IMR-90 (cell line): ENCODE measurements around the gene BCAS3. TPM values are rescaled to one million over a fixed set of nuclear protein-coding genes. Genes with fewer than 3 reads are reported as not detected.

Experiments used
- ATAC-seq: fragments of 200-7000 bp; cut with Tn5 transposase; 2 replicates; pipeline ENCODE4 v1.9.1; 2020; ENCODE audit warnings: low read depth, mild to moderate bottlenecking, moderate library complexity
- BruUV-seq: library from RNA; stranded (reverse); fragments of 400-500 nt; replicated peaks from 2 replicates; lab custom pipeline; 2021; lab: Mats Ljungman, UMichigan
- CTCF ChIA-PET: fragments of 300-600 bp; formaldehyde crosslinking; extraction: SDS; loops from one replicate; lab custom pipeline; 2021; ENCODE audit warnings: antibody characterized with exemption; lab: Yijun Ruan, JAX
- POLR2A ChIA-PET: fragments of 300-600 bp; sonication (Branson Sonifier 250); formaldehyde crosslinking; loops from one replicate; lab custom pipeline; 2022; ENCODE audit warnings: antibody characterized with exemption; ENCODE audit not compliant: unreplicated experiment; lab: Charles Lee
- DNase-seq: peaks from one replicate; pipeline ENCODE4 v3.0.0; 2013
- H2AFZ ChIP-seq: replicated peaks from 2 replicates; pipeline ENCODE3; 2013; ENCODE audit warnings: low read length, mild to moderate bottlenecking; ENCODE audit not compliant: poor library complexity
- H2AK5ac ChIP-seq: 2 replicates; pipeline ENCODE4 v1.6.1; 2013; ENCODE audit warnings: low read depth, low read length, inconsistent platforms
- H2AK9ac ChIP-seq: replicated peaks from 2 replicates; pipeline ENCODE3; 2013; ENCODE audit warnings: mild to moderate bottlenecking, low read depth, low read length, moderate library complexity; ENCODE audit not compliant: poor library complexity
- H2BK120ac ChIP-seq: 2 replicates; pipeline ENCODE4 v1.6.1; 2013; ENCODE audit warnings: low read depth, low read length, inconsistent platforms
- H2BK15ac ChIP-seq: 3 replicates; pipeline ENCODE4 v1.6.1; 2013; ENCODE audit warnings: low read depth, low read length, inconsistent platforms
- H2BK20ac ChIP-seq: 2 replicates; pipeline ENCODE4 v1.6.1; 2013; ENCODE audit warnings: low read depth, mild to moderate bottlenecking, inconsistent platforms, low read length, moderate library complexity
- H2BK5ac ChIP-seq: 2 replicates; pipeline ENCODE4 v1.6.1; 2013; ENCODE audit warnings: mild to moderate bottlenecking, low read depth, low read length, inconsistent platforms; ENCODE audit not compliant: poor library complexity, severe bottlenecking
- H3K14ac ChIP-seq: replicated peaks from 2 replicates; pipeline ENCODE4 v1.6.1; 2013; ENCODE audit warnings: low read depth, low read length, inconsistent platforms
- H3K18ac ChIP-seq: 2 replicates; pipeline ENCODE4 v1.6.1; 2013; ENCODE audit warnings: low read depth, low read length, control low read depth
- H3K23ac ChIP-seq: 2 replicates; pipeline ENCODE4 v1.6.1; 2013; ENCODE audit warnings: low read depth, low read length, inconsistent platforms
- H3K27ac ChIP-seq: 2 replicates; pipeline ENCODE4 v1.5.1; 2013; ENCODE audit warnings: mild to moderate bottlenecking, control low read depth, low read length; ENCODE audit not compliant: insufficient read depth
- H3K27me3 ChIP-seq: 2 replicates; pipeline ENCODE4 v1.6.1; 2013; ENCODE audit warnings: low read length; ENCODE audit not compliant: control insufficient read depth, insufficient read depth
- H3K36me3 ChIP-seq: 2 replicates; pipeline ENCODE4 v1.6.1; 2013; ENCODE audit warnings: low read length, mixed read lengths; ENCODE audit not compliant: control insufficient read depth, insufficient read depth
- H3K4ac ChIP-seq: 2 replicates; pipeline ENCODE4 v1.6.1; 2013; ENCODE audit warnings: low read depth, low read length, inconsistent platforms
- H3K4me1 ChIP-seq: 2 replicates; pipeline ENCODE4 v1.6.1; 2013; ENCODE audit warnings: low read length, mixed read lengths; ENCODE audit not compliant: control insufficient read depth, insufficient read depth
- H3K4me2 ChIP-seq: 2 replicates; pipeline ENCODE4 v1.6.1; 2013; ENCODE audit warnings: low read depth, mild to moderate bottlenecking, control low read depth, low read length, moderate library complexity
- H3K4me3 ChIP-seq: 2 replicates; pipeline ENCODE4 v1.5.1; 2013; ENCODE audit warnings: low read depth, mild to moderate bottlenecking, control low read depth, low read length, moderate library complexity; ENCODE audit not compliant: insufficient read depth
- H3K56ac ChIP-seq: 2 replicates; pipeline ENCODE4 v1.6.1; 2013; ENCODE audit warnings: low read length, inconsistent platforms; ENCODE audit not compliant: insufficient read depth; ENCODE audit errors: extremely low read depth
- H3K79me1 ChIP-seq, 2 experiments: 2 replicates each; pipeline ENCODE4 v1.6.1; 2013; ENCODE audit warnings: low read length in 2 of 2, inconsistent platforms in 1 of 2, low read depth in 1 of 2
- H3K9ac ChIP-seq: 2 replicates; pipeline ENCODE4 v1.6.1; 2013; ENCODE audit warnings: low read depth, low read length, control low read depth
- H3K9me1 ChIP-seq: 2 replicates; pipeline ENCODE4 v1.6.1; 2013; ENCODE audit warnings: low read length, inconsistent platforms; ENCODE audit not compliant: insufficient read depth
- H3K9me3 ChIP-seq: 2 replicates; pipeline ENCODE4 v1.6.1; 2013; ENCODE audit warnings: low read length; ENCODE audit not compliant: control insufficient read depth, insufficient read depth
- H4K20me1 ChIP-seq: 2 replicates; pipeline ENCODE4 v1.6.1; 2013; ENCODE audit warnings: low read length, inconsistent platforms; ENCODE audit not compliant: insufficient read depth
- H4K5ac ChIP-seq: 2 replicates; pipeline ENCODE4 v1.6.1; 2013; ENCODE audit warnings: mild to moderate bottlenecking, low read depth, low read length, control low read depth
- H4K8ac ChIP-seq, 2 experiments: 2 replicates each; pipeline ENCODE4 v1.6.1; 2013; ENCODE audit warnings: low read depth in 2 of 2, low read length in 2 of 2, control low read depth in 1 of 2, inconsistent platforms in 1 of 2
- H4K91ac ChIP-seq: 2 replicates; pipeline ENCODE4 v1.6.1; 2013; ENCODE audit warnings: low read depth, low read length, inconsistent platforms; ENCODE audit not compliant: insufficient read depth
- BHLHE40 ChIP-seq: fragments of 150-350 bp; IDR thresholded peaks from 2 replicates; pipeline ENCODE4 v1.6.1; 2016; ENCODE audit warnings: mild to moderate bottlenecking, low read depth, low read length
- CEBPB ChIP-seq: IDR thresholded peaks from 2 replicates; pipeline ENCODE4 v1.6.1; 2012; ENCODE audit warnings: low read depth, low read length, improper control_type of control experiment
- CHD1 ChIP-seq: IDR thresholded peaks from 2 replicates; pipeline ENCODE4 v1.6.1; 2012; ENCODE audit warnings: low read depth, low read length, improper control_type of control experiment
- CTCF ChIP-seq: conservative IDR thresholded peaks from 2 replicates; pipeline ENCODE4 v1.5.1; 2012; ENCODE audit warnings: mild to moderate bottlenecking, low read depth, low read length, improper control_type of control experiment
- ELK1 ChIP-seq: fragments of 150-350 bp; IDR thresholded peaks from 2 replicates; pipeline ENCODE4 v1.6.1; 2016; ENCODE audit warnings: low read depth, mild to moderate bottlenecking, low read length, moderate library complexity, borderline replicate concordance
- FOS ChIP-seq: fragments of 150-350 bp; IDR thresholded peaks from 2 replicates; pipeline ENCODE4 v1.6.1; 2016; ENCODE audit warnings: low read depth, low read length
- MAFK ChIP-seq: IDR thresholded peaks from 2 replicates; pipeline ENCODE4 v1.6.1; 2012; ENCODE audit warnings: low read depth, low read length, improper control_type of control experiment
- MAZ ChIP-seq: IDR thresholded peaks from 2 replicates; pipeline ENCODE4 v1.6.1; 2012; ENCODE audit warnings: low read depth, mild to moderate bottlenecking, low read length, improper control_type of control experiment, moderate library complexity, borderline replicate concordance
- MXI1 ChIP-seq: IDR thresholded peaks from 2 replicates; pipeline ENCODE4 v1.6.1; 2012; ENCODE audit warnings: low read depth, mild to moderate bottlenecking, low read length, moderate library complexity, borderline replicate concordance
- NFE2L2 ChIP-seq: fragments of 150-350 bp; IDR thresholded peaks from 2 replicates; pipeline ENCODE4 v1.6.1; 2016; ENCODE audit warnings: low read depth, mild to moderate bottlenecking, low read length
- POLR2A ChIP-seq: IDR thresholded peaks from 2 replicates; pipeline ENCODE4 v1.6.1; 2012; ENCODE audit warnings: mild to moderate bottlenecking, low read depth, low read length
- RAD21 ChIP-seq: IDR thresholded peaks from 2 replicates; pipeline ENCODE4 v1.6.1; 2012; ENCODE audit warnings: low read length, improper control_type of control experiment
- RCOR1 ChIP-seq: IDR thresholded peaks from 2 replicates; pipeline ENCODE4 v1.6.1; 2012; ENCODE audit warnings: mild to moderate bottlenecking, low read length, improper control_type of control experiment; ENCODE audit not compliant: insufficient replicate concordance
- RFX5 ChIP-seq: IDR thresholded peaks from 2 replicates; pipeline ENCODE4 v1.8.0; 2012; ENCODE audit warnings: low read depth, mild to moderate bottlenecking, low read length, moderate library complexity
- SMC3 ChIP-seq: fragments of 150-350 bp; IDR thresholded peaks from 2 replicates; pipeline ENCODE4 v1.6.1; 2016; ENCODE audit warnings: low read depth, mild to moderate bottlenecking, antibody characterized with exemption, low read length, moderate library complexity
- USF2 ChIP-seq: fragments of 150-350 bp; IDR thresholded peaks from 2 replicates; pipeline ENCODE4 v1.6.1; 2017; ENCODE audit warnings: mild to moderate bottlenecking, antibody characterized with exemption, low read length, low read depth
- WGBS, 2 experiments: methylation state at CpG; one replicate each; pipeline versions ENCODE4 v1.1.5 to v1.1.7; 2013; ENCODE audit warnings: missing lambda C conversion rate in 2 of 2; ENCODE audit not compliant: insufficient read length in 1 of 2; ENCODE audit errors: extremely low coverage in 2 of 2; 5-methylcytosine and 5-hydroxymethylcytosine counted together
- dilution Hi-C: fragments of 300-500 bp; cut with HindIII; formaldehyde crosslinking; loops from one replicate; pipeline ENCODE4 v1.14.3; 2018; ENCODE audit warnings: low sequenced_read_pairs; ENCODE audit not compliant: unreplicated experiment
- in situ Hi-C: fragments of 300-500 bp; cut with MboI; formaldehyde crosslinking; loops from 3 replicates; pipeline ENCODE4 v1.14.3; 2019; ENCODE audit warnings: low sequenced_read_pairs, inconsistent platforms, mixed read lengths
- intact Hi-C: fragments of 100-400 bp; cut with micrococcal nuclease; formaldehyde crosslinking; loops from 2 replicates; pipeline ENCODE4 v1.10.0; 2022
- polyA plus RNA-seq, 3 experiments: library from polyadenylated mRNA; depleted of rRNA; stranded (reverse); fragments of >200 nt; gene quantifications; 2 replicates each; pipeline ENCODE4 v1.2.3, GENCODE V29; 2012; ENCODE audit warnings: low replicate concordance in 1 of 3
- total RNA-seq: library from RNA; depleted of rRNA; stranded (reverse); fragments of >200 nt; gene quantifications from 2 replicates; pipeline ENCODE4 v1.2.3, GENCODE V29; 2012

Gene BCAS3
- total and polyA plus RNA-seq, 2 of the 4 experiments (the other 2 are of a cell fraction): 6.3 to 27.1 TPM

GRCh38 chr17:60989846-60990245 is 312.2 kb downstream of the BCAS3 start:
- Histone ChIP-seq H3K4me3 (no peak overlapping the region), H3K36me3 (no peaks in the 10 kb centered on the region), H2BK120ac (no peak overlapping the region), H2AK9ac (no peak overlapping the region), H3K4ac (no peak overlapping the region), H3K27me3 (no peaks in the 10 kb centered on the region), H2BK15ac (no peak overlapping the region), H3K9me3 (no peaks in the 10 kb centered on the region), H3K9ac (no peak overlapping the region), H3K14ac (no peak overlapping the region), H3K4me1 (no peaks in the 10 kb centered on the region), H4K91ac (no peak overlapping the region), H2AFZ (no peak overlapping the region), H3K27ac (no peak overlapping the region), H2AK5ac (no peak overlapping the region), H3K79me1 (no peaks in the 10 kb centered on the region), H3K18ac (no peak overlapping the region), H3K4me2 (no peak overlapping the region), H3K23ac (no peak overlapping the region), H3K9me1 (peaks cover 2% of the 10 kb centered on the region; the same call in 1 of the 2 replicates), H2BK5ac (no peak overlapping the region), H4K20me1 (no peaks in the 10 kb centered on the region), H2BK20ac (no peak overlapping the region), H4K5ac (no peak overlapping the region), H3K56ac (no peak overlapping the region), H4K8ac (no peak overlapping the region; a peak in 1 of 4 replicates)
- CTCF ChIA-PET: no interaction called here
- in situ Hi-C loops (no loop called here), dilution Hi-C loops (no loop called here), intact Hi-C loops (no loop called here)
- ATAC-seq (no peak), DNase-seq (no peak)
- TF ChIP-seq CTCF (no peak), ELK1 (no peak), MAFK (no peak), SMC3 (no peak), NFE2L2 (no peak), POLR2A (no peak), CHD1 (no peak), RFX5 (no peak), RCOR1 (no peak), FOS (no peak), CEBPB (no peak), MAZ (no peak), USF2 (no peak), BHLHE40 (no peak), RAD21 (no peak), MXI1 (no peak)
- POLR2A ChIA-PET: no interaction called here
- WGBS, 2 experiments: 84% methylated on average over 5 of the region's 9 CpGs; no CpG with 5 or more reads in 1 of the 2 experiments
- no TSS peak for BruUV-seq
